Esophagus squamous epithelium (tissue), 4 donors: ENCODE data around the gene SKIC2.
A peak's percentile ranks its signal among the peaks of the same experiment; 100 is the strongest.

ENCODE experiments used
- CTCF ChIP-seq, 6 experiments: fragments of 450-650 bp in 4 of 6; fragments of 200-600 bp in 2 of 6; sonication (generic) in 2 of 6; IDR thresholded peaks; one replicate each; pipeline ENCODE4 v1.5.1; 2016 to 2019; ENCODE audit warnings: antibody characterized with exemption in 6 of 6, mild to moderate bottlenecking in 4 of 6, moderate library complexity in 4 of 6
- POLR2A ChIP-seq, 4 donors: fragments of 450-650 bp; IDR thresholded peaks; one replicate each; pipeline ENCODE4 v1.6.1; 2017; ENCODE audit warnings: antibody characterized with exemption in 4 of 4, mild to moderate bottlenecking in 4 of 4, moderate library complexity in 3 of 4

- TF ChIP-seq POLR2A (IDR thresholded peaks at IDR 0.05) (peak in 3 of 4 donors; percentile 57 to 67 (median 57)), CTCF (IDR thresholded peaks at IDR 0.05) (no peak)
Observed at GRCh38 chr6:31971993-31972708, 13.2 kb downstream of the SKIC2 start, which contains the start of gene DXO.
